Naive thymus-derived CD4-positive, alpha-beta T cell (primary cell): ENCODE data around the gene PGF. TPM values are rescaled to one million over a fixed set of nuclear protein-coding genes. Genes with fewer than 3 reads are reported as not detected.
"Not testable (repeated sequence)": the region's sequence is repeated elsewhere in the genome, so short reads cannot be mapped to it uniquely, and the experiment has no call there.

ENCODE experiments used
- ATAC-seq: fragments of 150-1000 bp; cut with Tn5 transposase; 2 replicates; pipeline ENCODE4 v1.10.0; 2021; ENCODE audit warnings: mild to moderate bottlenecking, moderate library complexity
- CTCF ChIA-PET: fragments of 350-600 bp; sonication (Branson Sonifier 250); formaldehyde crosslinking; loops from one replicate; lab custom pipeline; 2021; ENCODE audit warnings: antibody characterized with exemption; lab: Charles Lee
- POLR2A ChIA-PET: fragments of 350-600 bp; sonication (Branson Sonifier 250); formaldehyde crosslinking; loops from one replicate; lab custom pipeline; 2021; ENCODE audit warnings: antibody characterized with exemption, inconsistent platforms; lab: Charles Lee
- DNase-seq, 9 donors: peaks; one replicate each; pipeline versions ENCODE4 v3.0.0 to v3.0.0-alpha.2; 2020 to 2022; ENCODE audit warnings: mixed read lengths in 1 of 9
- H3K27ac ChIP-seq: one replicate; pipeline ENCODE4 v1.7.0; 2013; ENCODE audit warnings: mild to moderate bottlenecking, low read depth, low read length, moderate library complexity
- H3K27me3 ChIP-seq, 2 donors: one replicate each; pipeline ENCODE4 v1.7.0; 2013; ENCODE audit warnings: low read length in 2 of 2, mild to moderate bottlenecking in 2 of 2, moderate library complexity in 2 of 2; ENCODE audit not compliant: control insufficient read depth in 2 of 2, insufficient read depth in 2 of 2
- H3K36me3 ChIP-seq, 3 experiments: 1 replicate in 2 of 3; 2 replicates in 1 of 3; pipeline ENCODE4 v1.7.0; 2013; ENCODE audit warnings: low read length in 3 of 3, mild to moderate bottlenecking in 3 of 3, moderate library complexity in 1 of 3; ENCODE audit not compliant: insufficient read depth in 3 of 3, control insufficient read depth in 2 of 3
- H3K4me1 ChIP-seq, 2 donors: one replicate each; pipeline ENCODE4 v1.7.0; 2013; ENCODE audit warnings: low read length in 2 of 2, mild to moderate bottlenecking in 2 of 2, moderate library complexity in 1 of 2; ENCODE audit not compliant: control insufficient read depth in 2 of 2, insufficient read depth in 2 of 2
- H3K4me3 ChIP-seq: 2 replicates; pipeline ENCODE4 v1.7.0; 2013; ENCODE audit warnings: mild to moderate bottlenecking, low read length
- H3K9me3 ChIP-seq, 3 experiments: 1 replicate in 2 of 3; 2 replicates in 1 of 3; pipeline ENCODE4 v1.7.0; 2013; ENCODE audit warnings: low read length in 3 of 3; ENCODE audit not compliant: control insufficient read depth in 2 of 3
- H3K27ac Mint-ChIP-seq, 9 donors: one replicate each; pipeline ENCODE4 v1.8.0; 2020 to 2022; ENCODE audit warnings: mixed read lengths in 9 of 9, mild to moderate bottlenecking in 8 of 9, moderate library complexity in 5 of 9, inconsistent platforms in 2 of 9
- H3K27me3 Mint-ChIP-seq, 5 donors: one replicate each; pipeline ENCODE4 v1.8.0; 2021 to 2022; ENCODE audit warnings: mixed read lengths in 5 of 5, mild to moderate bottlenecking in 1 of 5
- H3K36me3 Mint-ChIP-seq, 5 donors: one replicate each; pipeline ENCODE4 v1.8.0; 2020 to 2022; ENCODE audit warnings: mixed read lengths in 5 of 5, mild to moderate bottlenecking in 3 of 5, inconsistent platforms in 1 of 5
- H3K4me1 Mint-ChIP-seq, 7 donors: one replicate each; pipeline ENCODE4 v1.8.0; 2020 to 2022; ENCODE audit warnings: mixed read lengths in 7 of 7, mild to moderate bottlenecking in 3 of 7, inconsistent platforms in 1 of 7
- H3K4me3 Mint-ChIP-seq, 10 donors: one replicate each; pipeline ENCODE4 v1.8.0; 2020 to 2022; ENCODE audit warnings: mild to moderate bottlenecking in 10 of 10, mixed read lengths in 10 of 10, moderate library complexity in 6 of 10, inconsistent platforms in 2 of 10
- H3K9me3 Mint-ChIP-seq, 11 donors: one replicate each; pipeline ENCODE4 v1.8.0; 2020 to 2022; ENCODE audit warnings: mixed read lengths in 11 of 11, mild to moderate bottlenecking in 4 of 11, inconsistent platforms in 1 of 11, moderate library complexity in 1 of 11
- intact Hi-C, 2 donors: fragments of 100-400 bp; cut with micrococcal nuclease; formaldehyde crosslinking; loops; one replicate each; pipeline ENCODE4 v1.15.1; 2023
- polyA plus RNA-seq, 2 donors: library from polyadenylated mRNA; unstranded; fragments of 300-500 nt; fragmentation: Illumina TruSeq; gene quantifications; one replicate each; pipeline ENCODE4 v1.2.3, GENCODE V29; 2021
- total RNA-seq, 6 experiments: library from RNA in 5 of 6; stranded (reverse) in 5 of 6; gene quantifications; 1 replicate in 5 of 6; 2 replicates in 1 of 6; pipeline ENCODE4 v1.2.3 and lab custom pipeline; 2021 to 2026

Gene PGF
- total and polyA plus RNA-seq, 7 experiments from 2014 or later: 0.17 to 0.37 (median 0.22) TPM; not detected in 4

DNA sequence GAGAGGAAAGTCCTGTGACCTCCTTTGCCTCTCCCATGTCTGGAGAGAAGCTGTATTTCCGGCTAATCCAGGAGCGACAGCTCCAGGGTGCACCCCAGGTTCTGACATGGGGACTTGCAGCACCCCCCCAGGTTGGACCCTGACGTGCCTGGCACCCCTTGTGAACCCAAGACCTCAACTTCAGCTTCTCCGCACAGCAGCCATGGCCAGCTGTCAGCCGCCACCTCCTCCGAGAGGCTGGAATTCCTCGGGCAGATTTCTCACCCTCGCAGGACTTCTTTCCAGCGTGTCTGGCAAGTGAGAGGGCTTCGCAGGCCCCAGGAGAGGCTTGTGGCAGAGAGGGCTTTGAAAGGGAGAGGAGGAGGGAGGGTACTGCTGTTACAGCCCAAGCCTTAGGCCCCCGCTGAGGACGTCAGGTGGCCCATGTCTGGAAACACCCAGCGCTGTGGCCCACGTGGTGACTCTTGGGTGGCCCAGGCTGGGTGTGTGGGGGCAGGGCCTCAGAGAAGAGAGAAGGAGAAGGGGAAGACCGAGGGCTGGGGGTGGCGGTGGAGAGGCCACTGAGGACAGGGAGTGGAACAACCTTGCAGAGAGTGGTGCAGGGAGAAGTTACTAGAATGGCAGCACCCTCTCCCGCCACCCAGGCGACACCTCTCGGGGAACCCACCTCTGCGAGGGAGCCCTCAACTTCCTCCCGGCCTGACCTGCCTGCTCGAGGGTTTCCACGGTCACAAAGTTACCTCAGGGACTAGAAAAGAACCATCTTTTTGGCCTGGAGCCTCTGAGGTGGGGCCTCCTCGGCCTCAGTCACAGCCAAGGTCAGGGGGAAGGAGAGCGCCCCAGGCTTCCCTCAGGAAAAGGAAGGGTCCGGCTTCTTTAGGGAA lies 20.7 kb downstream of the PGF start:
- H3K4me3 ChIP-seq: no peak overlapping the region
- POLR2A ChIA-PET: interaction anchor here (0.6 kb wide), 1 partner anchor 54 kb away, joined by 3 read pairs; no protein-coding TSS in a partner anchor
- CTCF ChIA-PET: interaction anchor here (0.6 to 0.7 kb wide), 2 partner anchors 207 to 369 kb away, joined by 3 to 5 read pairs; no protein-coding TSS in a partner anchor
- no peaks in the 10 kb centered on the region for H3K4me1 ChIP-seq
- H3K36me3 ChIP-seq: no peaks in the 10 kb centered on the region
- ATAC-seq (no peak), DNase-seq (no peak)
- H3K27me3 ChIP-seq: no peaks in the 10 kb centered on the region
- H3K27ac ChIP-seq: no peak overlapping the region
- Mint-ChIP-seq H3K9me3 (peaks cover 0 to 15% (median 2%) of the 10 kb centered on the region in 11 donors), H3K4me3 (no peak overlapping the region), H3K36me3 (peaks cover 0 to 7% (median 4%) of the 10 kb centered on the region in 5 donors), H3K4me1 (peaks cover 16 to 30% (median 26%) of the 10 kb centered on the region in 7 donors), H3K27me3 (peaks cover 0 to 14% (median 0%) of the 10 kb centered on the region in 5 donors), H3K27ac (no peak overlapping the region)
- H3K9me3 ChIP-seq: no peaks in the 10 kb centered on the region
- intact Hi-C loops: no loop called here

DNA sequence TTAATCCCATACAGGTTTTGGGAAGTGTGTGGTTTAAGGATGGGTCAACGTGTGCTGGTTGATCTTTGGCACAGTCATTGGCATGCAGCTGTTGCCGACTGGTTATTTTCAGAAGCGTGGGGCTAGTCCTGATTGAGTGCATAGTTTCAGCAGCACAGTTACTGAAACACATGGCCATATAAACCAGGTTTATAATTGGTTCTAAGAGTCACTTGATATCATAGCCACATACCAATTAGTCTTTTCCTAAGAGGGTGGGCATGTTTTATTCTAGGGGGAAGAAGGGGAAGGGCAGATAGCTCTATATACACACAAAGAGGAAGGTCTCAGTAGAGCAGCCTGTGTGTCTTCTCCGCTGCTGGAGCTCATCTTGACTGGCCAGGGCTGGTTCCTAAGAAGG lies 21.4 kb downstream of the PGF start:
- Histone ChIP-seq H3K27ac (no peak overlapping the region), H3K27me3 (no peaks in the 10 kb centered on the region), H3K4me3 (no peak overlapping the region), H3K4me1 (peaks cover 0 to 3% of the 10 kb centered on the region in 2 donors), H3K36me3 (no peaks in the 10 kb centered on the region), H3K9me3 (no peaks in the 10 kb centered on the region)
- intact Hi-C loops: no loop called here
- ChIA-PET POLR2A (interaction anchor here (0.6 kb wide), 1 partner anchor 53 kb away, joined by 3 read pairs; no protein-coding TSS in a partner anchor), CTCF (no interaction called here)
- no peak for ATAC-seq
- Mint-ChIP-seq H3K27me3 (peaks cover 0 to 16% (median 0%) of the 10 kb centered on the region in 5 donors), H3K4me3 (no peak overlapping the region), H3K27ac (no peak overlapping the region), H3K36me3 (peaks cover 0 to 7% (median 3%) of the 10 kb centered on the region in 5 donors), H3K4me1 (peaks cover 16 to 36% (median 30%) of the 10 kb centered on the region in 7 donors), H3K9me3 (peaks cover 0 to 14% (median 2%) of the 10 kb centered on the region in 11 donors)
- DNase-seq: no peak

DNA sequence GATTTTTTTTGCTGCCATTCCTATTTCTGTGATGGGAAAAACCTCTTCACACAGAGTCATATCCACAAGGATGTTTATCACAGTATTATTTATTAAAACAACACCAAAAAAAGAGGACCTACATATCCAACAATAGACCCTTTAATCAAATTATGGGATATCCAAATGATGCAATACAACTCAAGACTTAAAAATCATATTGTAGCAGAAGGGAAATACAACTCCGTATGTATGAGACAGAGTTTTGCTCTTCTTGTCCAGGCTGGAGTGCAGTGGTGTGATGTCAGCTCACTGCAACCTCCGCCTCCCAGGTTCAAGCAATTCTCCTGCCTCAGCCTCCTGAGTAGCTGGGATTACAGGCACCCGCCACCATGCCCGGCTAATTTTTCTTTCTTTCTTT lies 22.5 kb downstream of the PGF start:
- POLR2A ChIA-PET: interaction anchor here (1.2 kb wide), 1 partner anchor 9 kb away, joined by 3 read pairs; the partner anchor contains the start of gene RPS6KL1
- H3K9me3 ChIP-seq, H3K4me1 ChIP-seq, H3K4me3 Mint-ChIP-seq, H3K27ac ChIP-seq, H3K36me3 Mint-ChIP-seq, H3K4me3 ChIP-seq, ATAC-seq, H3K36me3 ChIP-seq, H3K27me3 ChIP-seq, intact Hi-C loops, CTCF ChIA-PET, DNase-seq, H3K9me3 Mint-ChIP-seq: not testable (repeated sequence)
- H3K27ac Mint-ChIP-seq: peak overlapping the region in 1 of 9 donors; percentile 22
- H3K4me1 Mint-ChIP-seq: peaks cover 11 to 30% (median 27%) of the 10 kb centered on the region in 7 donors
- H3K27me3 Mint-ChIP-seq: peaks cover 0 to 16% (median 0%) of the 10 kb centered on the region in 5 donors

DNA sequence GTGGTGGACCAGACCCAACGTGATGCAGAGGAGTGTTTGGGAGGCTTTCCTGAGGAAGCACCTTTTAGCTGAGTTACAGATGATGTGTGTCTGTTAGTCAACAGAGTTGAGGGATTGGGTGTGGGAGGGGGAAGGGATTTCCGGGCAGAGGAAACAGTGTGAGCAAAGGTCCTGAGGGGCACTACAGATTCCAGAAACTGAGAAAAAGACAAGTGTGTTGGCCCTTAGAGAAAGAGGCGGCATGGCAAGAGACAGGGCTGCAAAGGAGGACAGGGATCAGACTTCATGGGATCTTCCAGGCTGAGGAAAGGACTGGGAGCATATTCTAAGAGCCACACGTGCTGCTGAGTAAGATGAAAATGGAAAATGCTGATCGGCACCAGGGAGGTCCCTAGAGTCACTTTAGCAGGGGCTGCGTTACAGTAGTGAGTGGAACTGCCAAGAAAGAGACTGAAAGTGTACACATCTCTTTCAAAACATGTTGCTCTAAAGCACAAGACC lies 22.9 kb downstream of the PGF start:
- Mint-ChIP-seq H3K27me3 (peaks cover 0 to 16% (median 3%) of the 10 kb centered on the region in 5 donors), H3K4me3 (no peak overlapping the region), H3K36me3 (no peaks in the 10 kb centered on the region), H3K27ac (peak overlapping the region in 3 of 9 donors; percentile 22 to 50 (median 25)), H3K9me3 (no peaks in the 10 kb centered on the region), H3K4me1 (peaks cover 8 to 25% (median 22%) of the 10 kb centered on the region in 7 donors)
- POLR2A ChIA-PET: interaction anchor here (0.6 to 1.2 kb wide), 2 partner anchors 9 to 1986 kb away, joined by 3 read pairs; partner anchors contain the start of gene RPS6KL1
- ATAC-seq (no peak), DNase-seq (no peak)
- intact Hi-C loops: no loop called here
- Histone ChIP-seq H3K27ac (no peak overlapping the region), H3K27me3 (no peaks in the 10 kb centered on the region), H3K36me3 (no peaks in the 10 kb centered on the region), H3K4me3 (no peak overlapping the region), H3K4me1 (peaks cover 0 to 3% of the 10 kb centered on the region in 2 donors), H3K9me3 (no peaks in the 10 kb centered on the region)
- CTCF ChIA-PET: no interaction called here

DNA sequence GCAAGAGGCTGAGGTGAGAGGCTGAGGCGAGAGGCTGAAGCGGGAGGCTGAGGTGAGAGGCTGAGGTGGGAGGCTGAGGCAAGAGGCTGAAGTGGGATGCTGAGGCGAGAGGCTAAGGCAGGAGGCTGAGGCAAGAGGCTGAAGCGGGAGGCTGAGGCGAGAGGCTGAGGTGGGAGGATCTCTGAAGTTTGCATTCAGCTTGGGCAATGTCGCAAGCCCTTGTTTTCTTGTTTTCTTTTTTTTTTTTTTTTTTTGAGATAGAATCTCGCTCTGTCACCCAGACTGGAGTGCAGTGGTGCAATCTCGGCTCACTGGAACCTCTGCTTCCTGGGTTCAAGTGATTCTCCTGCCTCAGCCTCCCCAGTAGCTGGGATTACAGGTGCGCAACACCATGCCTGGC lies 23.7 kb downstream of the PGF start:
- H3K36me3 Mint-ChIP-seq, H3K4me3 ChIP-seq, intact Hi-C loops, DNase-seq, ATAC-seq, H3K27ac ChIP-seq, H3K4me1 ChIP-seq, H3K9me3 ChIP-seq, H3K27ac Mint-ChIP-seq, H3K4me3 Mint-ChIP-seq, H3K9me3 Mint-ChIP-seq, H3K36me3 ChIP-seq, H3K27me3 ChIP-seq: not testable (repeated sequence)
- CTCF ChIA-PET: interaction anchor here (0.7 to 0.9 kb wide), 2 partner anchors 14 to 16 kb away, joined by 3 read pairs; no protein-coding TSS in a partner anchor
- POLR2A ChIA-PET: interaction anchor here (0.6 to 0.7 kb wide), 2 partner anchors 329 to 1987 kb away, joined by 3 read pairs; no protein-coding TSS in a partner anchor
- Mint-ChIP-seq H3K27me3 (peaks cover 0 to 19% (median 7%) of the 10 kb centered on the region in 5 donors), H3K4me1 (peaks cover 2 to 18% (median 16%) of the 10 kb centered on the region in 7 donors)

DNA sequence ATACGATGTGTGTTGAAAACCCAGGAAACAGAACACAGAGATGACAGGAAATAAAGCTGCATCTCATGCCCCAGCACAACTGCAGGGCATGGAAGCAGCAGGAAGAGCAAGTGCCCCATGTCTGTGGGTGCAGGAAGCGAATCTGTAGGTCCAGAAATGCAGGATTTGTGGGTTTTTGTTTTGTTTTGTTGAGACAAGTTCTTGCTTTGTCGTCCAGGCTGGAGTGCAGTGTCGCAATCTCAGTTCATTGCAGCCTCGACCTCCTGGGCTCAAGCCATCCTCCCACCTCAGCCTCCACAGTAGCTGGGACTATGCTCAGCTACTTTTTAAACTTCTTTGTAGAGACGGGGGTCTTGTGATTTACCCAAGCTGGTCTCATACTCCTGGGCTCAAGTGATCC lies 26.2 kb downstream of the PGF start:
- ChIA-PET POLR2A (no interaction called here), CTCF (interaction anchor here (1.1 to 1.5 kb wide), 2 partner anchors 16 to 23 kb away, joined by 3 read pairs; no protein-coding TSS in a partner anchor)
- H3K4me3 ChIP-seq: no peak overlapping the region
- H3K4me1 ChIP-seq: peaks cover 0 to 3% of the 10 kb centered on the region in 2 donors
- no peak overlapping the region for H3K27ac Mint-ChIP-seq
- peaks cover 0 to 31% (median 8%) of the 10 kb centered on the region in 5 donors for H3K27me3 Mint-ChIP-seq
- DNase-seq (no peak), ATAC-seq (no peak)
- no peaks in the 10 kb centered on the region for H3K27me3 ChIP-seq
- peaks cover 3 to 18% (median 16%) of the 10 kb centered on the region in 7 donors for H3K4me1 Mint-ChIP-seq
- H3K36me3 Mint-ChIP-seq: no peaks in the 10 kb centered on the region
- H3K4me3 Mint-ChIP-seq: peak overlapping the region in 1 of 10 donors; percentile 2
- H3K9me3 Mint-ChIP-seq: no peaks in the 10 kb centered on the region
- H3K27ac ChIP-seq: no peak overlapping the region
- H3K36me3 ChIP-seq: no peaks in the 10 kb centered on the region
- intact Hi-C loops: no loop called here
- H3K9me3 ChIP-seq: no peaks in the 10 kb centered on the region
